Ovary (tissue), 9 donors: ENCODE data around the gene CD1B. TPM values are rescaled to one million over a fixed set of nuclear protein-coding genes. Genes with fewer than 3 reads are reported as not detected.

ENCODE experiments used
- DNase-seq, 5 donors: peaks; one replicate each; pipeline ENCODE4 v3.0.0-alpha.2; 2019 to 2020
- H3K27ac ChIP-seq, 2 donors: fragments of 200-600 bp; one replicate each; pipeline versions ENCODE4 v1.5.1 to v1.8.0; 2019 to 2022
- H3K27me3 ChIP-seq: fragments of 200-600 bp; one replicate; pipeline ENCODE4 v1.8.0; 2022
- H3K36me3 ChIP-seq: fragments of 200-600 bp; sonication (generic); one replicate; pipeline ENCODE4 v1.5.1; 2019
- H3K4me1 ChIP-seq: one replicate; pipeline ENCODE4 v1.8.1; 2013; ENCODE audit warnings: mild to moderate bottlenecking, moderate library complexity; ENCODE audit not compliant: insufficient read depth
- H3K4me3 ChIP-seq: fragments of 200-600 bp; sonication (generic); one replicate; pipeline ENCODE4 v1.5.1; 2017
- H3K9me3 ChIP-seq, 2 donors: fragments of 200-600 bp in 1 of 2; sonication (generic) in 1 of 2; one replicate each; pipeline versions ENCODE4 v1.5.1 to v1.8.1; 2013 to 2019; ENCODE audit warnings: mild to moderate bottlenecking in 1 of 2, moderate library complexity in 1 of 2
- EP300 ChIP-seq: sonication (generic); formaldehyde crosslinking; IDR thresholded peaks from one replicate; pipeline ENCODE4 v1.6.1; 2017; ENCODE audit warnings: antibody characterized with exemption
- POLR2A ChIP-seq: fragments of 450-650 bp; IDR thresholded peaks from one replicate; pipeline ENCODE4 v1.6.1; 2017; ENCODE audit warnings: antibody characterized with exemption, mild to moderate bottlenecking, moderate library complexity
- WGBS, 3 donors: extraction: QIAGEN DNeasy Blood & Tissue Kit in 1 of 3; methylation state at CpG; one replicate each; pipeline versions ENCODE4 v1.1.5 to v1.1.7; 2013 to 2017; 5-methylcytosine and 5-hydroxymethylcytosine counted together
- intact Hi-C, 4 donors: fragments of 100-400 bp; cut with DNase I; formaldehyde crosslinking; loops; one replicate each; pipeline versions ENCODE4 v1.11.0 to v1.15.1; 2022 to 2023
- polyA plus RNA-seq, 2 donors: library from polyadenylated mRNA; stranded (reverse); fragments of 200-250 nt in 1 of 2; fragments of 350-450 nt in 1 of 2; fragmentation: Illumina TruSeq in 1 of 2; extraction: RNeasy Lipid Tissue Mini Kit (QIAGEN cat#74804) in 1 of 2; gene quantifications; one replicate each; pipeline ENCODE4 v1.2.3, GENCODE V29; 2013 to 2014
- total RNA-seq, 7 donors: library from RNA; depleted of rRNA in 2 of 7; stranded (reverse); fragments of >200 nt in 2 of 7; fragmentation: NEBNext Ultra II Directional in 3 of 7; extraction: Animal tissue kit (Norgen Biotek cat#: 25700) in 3 of 7; gene quantifications; one replicate each; pipeline versions ENCODE4 v1.1.0 to v1.2.4, GENCODE V29; 2016 to 2023
- TF ChIP-seq, protein P1 (sequence below), 3 donors: fragments of 450-650 bp in 2 of 3; fragments of 200-600 bp in 1 of 3; IDR thresholded peaks; one replicate each; pipeline versions ENCODE4 v1.5.1 to v1.8.0; 2016 to 2022; ENCODE audit warnings: antibody characterized with exemption in 3 of 3, mild to moderate bottlenecking in 1 of 3
- donor health status: DM: no; HTN: no; CAD: no; lungs with moderate emphysema.
- donor health status: DM: no; HTN: no; CAD: no.
- donor health status: Bipolar disorder and iron deficiency.
- donor health status: DM: yes; HTN: yes; CAD: no.
- donor health status: DM: no; HTN: no; CAD: no.
- donor health status: DM: yes; HTN: yes; CAD: no.

The CD1B gene
- total and polyA plus RNA-seq, 9 donors = 0.38 TPM; not detected in 8

DNA sequence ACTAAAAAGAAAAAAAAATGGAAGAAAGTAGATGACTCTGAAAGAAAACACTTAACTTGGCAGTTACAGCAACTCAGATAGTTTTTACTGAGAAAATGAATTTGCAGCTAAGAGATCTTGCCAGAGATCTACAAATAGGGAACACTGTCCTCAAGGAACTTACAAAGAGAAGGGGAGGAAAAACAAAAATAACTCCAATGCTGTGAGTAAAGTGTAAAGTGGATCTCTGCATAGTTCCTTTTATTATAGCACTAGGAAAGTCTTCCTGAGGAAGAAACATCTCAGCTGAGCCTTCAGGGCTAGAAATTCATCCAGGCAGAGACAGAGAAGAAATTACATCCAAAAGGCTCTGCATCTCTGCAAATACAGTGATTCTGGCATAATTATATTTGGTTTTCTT, 3.9 kb downstream of the CD1B start:
- no peak for TF ChIP-seq EP300
- H3K9me3 ChIP-seq = no peaks in the 10 kb centered on the region
- no peak overlapping the region for H3K27ac ChIP-seq
- H3K36me3 ChIP-seq = no peaks in the 10 kb centered on the region
- no peaks in the 10 kb centered on the region for H3K4me1 ChIP-seq
- intact Hi-C loops = no loop called here
- no peak overlapping the region for H3K4me3 ChIP-seq
- DNase-seq = no peak
- no peaks in the 10 kb centered on the region for H3K27me3 ChIP-seq

DNA sequence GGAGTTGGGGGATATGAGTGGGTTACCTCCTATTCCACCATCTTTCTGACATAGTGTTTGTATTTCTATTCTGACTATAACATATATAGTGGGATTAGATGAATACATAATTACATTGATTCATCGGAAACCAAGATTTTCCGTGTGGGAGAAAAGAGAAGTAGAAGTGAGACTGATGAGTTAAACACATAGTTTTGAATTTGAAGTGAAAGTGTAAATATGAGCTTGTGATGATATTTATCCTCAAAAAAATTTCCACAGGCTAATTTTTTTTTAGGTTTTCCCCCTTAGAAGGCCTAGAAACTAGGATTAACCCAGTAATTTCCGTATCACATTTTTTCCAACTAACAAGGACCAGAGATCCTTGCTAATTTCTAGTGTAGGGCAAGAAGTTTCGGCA, 6.9 kb downstream of the CD1B start:
- Histone ChIP-seq H3K9me3 (no peaks in the 10 kb centered on the region), H3K4me3 (no peak overlapping the region), H3K27me3 (no peaks in the 10 kb centered on the region), H3K36me3 (no peaks in the 10 kb centered on the region), H3K4me1 (no peaks in the 10 kb centered on the region), H3K27ac (no peak overlapping the region)
- intact Hi-C loops = no loop called here
- DNase-seq = no peak
- WGBS, 3 donors = 84 to 92% (median 86%) methylated on average over 4 of the region's 4 CpGs
- no peak for TF ChIP-seq EP300
- TF ChIP-seq, protein P1, sequence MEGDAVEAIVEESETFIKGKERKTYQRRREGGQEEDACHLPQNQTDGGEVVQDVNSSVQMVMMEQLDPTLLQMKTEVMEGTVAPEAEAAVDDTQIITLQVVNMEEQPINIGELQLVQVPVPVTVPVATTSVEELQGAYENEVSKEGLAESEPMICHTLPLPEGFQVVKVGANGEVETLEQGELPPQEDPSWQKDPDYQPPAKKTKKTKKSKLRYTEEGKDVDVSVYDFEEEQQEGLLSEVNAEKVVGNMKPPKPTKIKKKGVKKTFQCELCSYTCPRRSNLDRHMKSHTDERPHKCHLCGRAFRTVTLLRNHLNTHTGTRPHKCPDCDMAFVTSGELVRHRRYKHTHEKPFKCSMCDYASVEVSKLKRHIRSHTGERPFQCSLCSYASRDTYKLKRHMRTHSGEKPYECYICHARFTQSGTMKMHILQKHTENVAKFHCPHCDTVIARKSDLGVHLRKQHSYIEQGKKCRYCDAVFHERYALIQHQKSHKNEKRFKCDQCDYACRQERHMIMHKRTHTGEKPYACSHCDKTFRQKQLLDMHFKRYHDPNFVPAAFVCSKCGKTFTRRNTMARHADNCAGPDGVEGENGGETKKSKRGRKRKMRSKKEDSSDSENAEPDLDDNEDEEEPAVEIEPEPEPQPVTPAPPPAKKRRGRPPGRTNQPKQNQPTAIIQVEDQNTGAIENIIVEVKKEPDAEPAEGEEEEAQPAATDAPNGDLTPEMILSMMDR (IDR thresholded peaks at IDR 0.05) = no peak
- TF ChIP-seq POLR2A = no peak

DNA sequence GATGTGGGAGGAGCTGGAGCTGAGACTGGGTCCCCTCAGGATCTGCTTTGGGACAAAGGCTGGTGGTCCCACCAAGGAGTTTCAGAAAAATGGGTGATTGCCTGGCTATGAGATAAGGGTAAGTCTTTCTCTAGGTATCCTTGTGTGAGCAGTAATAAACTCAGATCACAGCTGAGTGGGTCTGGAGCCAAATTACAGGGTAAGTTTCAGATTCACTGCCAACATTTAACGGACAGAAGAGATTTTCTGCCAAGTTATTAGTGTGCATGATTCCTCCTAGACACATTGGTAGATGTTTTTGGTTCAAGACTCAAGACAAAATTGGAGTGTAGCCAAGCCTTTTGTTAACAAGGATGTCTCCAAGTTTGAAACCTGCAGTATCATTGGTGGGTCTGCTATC, 7.5 kb downstream of the CD1B start:
- Histone ChIP-seq H3K4me1 (no peaks in the 10 kb centered on the region), H3K9me3 (no peaks in the 10 kb centered on the region), H3K27ac (no peak overlapping the region), H3K4me3 (no peak overlapping the region), H3K27me3 (no peaks in the 10 kb centered on the region), H3K36me3 (no peaks in the 10 kb centered on the region)
- WGBS, 3 donors = 49 to 81% (median 65%) methylated on average over 1 of the region's 1 CpG
- intact Hi-C loops = no loop called here
- TF ChIP-seq EP300 (no peak), POLR2A (no peak)
- TF ChIP-seq, protein P1 (IDR thresholded peaks at IDR 0.05) = no peak
- DNase-seq = no peak

DNA sequence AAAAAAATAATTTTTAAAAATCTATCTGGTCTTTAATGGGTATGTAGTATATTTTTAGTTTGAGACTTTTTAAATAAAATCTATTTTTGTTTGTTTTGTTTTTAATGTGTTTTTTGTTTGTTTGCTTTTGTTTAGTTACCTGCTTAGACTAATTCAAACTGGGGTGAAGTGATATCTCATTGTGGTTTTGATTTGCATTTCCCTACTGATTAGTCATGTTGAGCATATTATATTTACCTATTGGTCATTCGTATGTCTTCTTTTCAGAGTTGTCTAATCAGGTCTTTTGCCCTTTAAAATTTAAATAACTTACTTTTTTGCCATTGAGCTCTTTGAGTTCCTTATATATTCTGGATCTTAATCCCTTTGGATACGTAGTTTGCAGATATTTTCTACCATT, 20.3 kb downstream of the CD1B start:
- H3K9me3 ChIP-seq = no peaks in the 10 kb centered on the region
- TF ChIP-seq, protein P1 (IDR thresholded peaks at IDR 0.05) = no peak
- TF ChIP-seq EP300 (no peak), POLR2A (no peak)
- intact Hi-C loops = no loop called here
- H3K27me3 ChIP-seq = no peaks in the 10 kb centered on the region
- no peak overlapping the region for H3K4me3 ChIP-seq
- WGBS, 3 donors = 62 to 81% (median 80%) methylated on average over 2 of the region's 2 CpGs
- no peak for DNase-seq
- H3K4me1 ChIP-seq = no peaks in the 10 kb centered on the region
- no peaks in the 10 kb centered on the region for H3K36me3 ChIP-seq
- no peak overlapping the region for H3K27ac ChIP-seq

DNA sequence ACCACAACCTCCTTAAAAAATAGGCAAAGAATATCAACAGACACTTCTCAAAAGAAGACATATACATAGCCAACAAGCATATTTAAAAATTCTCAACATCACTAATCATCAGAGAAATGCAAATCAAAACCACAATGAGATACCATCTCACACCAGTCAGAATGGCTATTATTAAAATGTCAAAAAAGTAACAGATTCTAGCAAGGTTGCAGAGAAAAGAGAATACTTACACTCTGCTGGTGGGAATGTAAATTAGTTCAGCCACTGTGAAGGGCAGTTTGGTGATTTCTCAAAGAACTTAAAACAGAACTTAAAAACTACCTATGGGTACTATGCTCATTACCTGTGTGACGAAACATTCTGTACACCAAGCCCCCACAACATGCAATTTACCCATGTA, 20.7 kb downstream of the CD1B start:
- H3K27ac ChIP-seq = no peak overlapping the region
- no peak for DNase-seq
- H3K4me1 ChIP-seq = no peaks in the 10 kb centered on the region
- H3K9me3 ChIP-seq = no peaks in the 10 kb centered on the region
- WGBS, 3 donors = 74 to 88% (median 85%) methylated on average over 1 of the region's 1 CpG
- intact Hi-C loops = no loop called here
- no peak overlapping the region for H3K4me3 ChIP-seq
- no peaks in the 10 kb centered on the region for H3K36me3 ChIP-seq
- H3K27me3 ChIP-seq = no peaks in the 10 kb centered on the region
- TF ChIP-seq EP300 = no peak
- TF ChIP-seq, protein P1 (IDR thresholded peaks at IDR 0.05) = no peak
- TF ChIP-seq POLR2A = no peak
